Prostate gland (tissue), 2 donors: ENCODE measurements around the gene FAM151B. TPM values are rescaled to one million over a fixed set of nuclear protein-coding genes. Genes with fewer than 3 reads are reported as not detected.
"Not testable (repeated sequence)": the region's sequence is repeated elsewhere in the genome, so short reads cannot be mapped to it uniquely, and the experiment has no call there.

Experiments
- DNase-seq: peaks from one replicate; pipeline ENCODE4 v3.0.0-alpha.2; 2019; ENCODE audit warnings: low spot score
- H3K27ac ChIP-seq, 2 donors: fragments of 200-600 bp; sonication (generic); 2 replicates each; pipeline ENCODE4 v1.5.1; 2017 to 2019
- H3K27me3 ChIP-seq: fragments of 200-600 bp; sonication (generic); replicated peaks from 2 replicates; pipeline ENCODE4 v1.5.1; 2019; ENCODE audit not compliant: insufficient read depth
- H3K36me3 ChIP-seq, 2 donors: fragments of 200-600 bp; sonication (generic); 1 replicate in 1 of 2; 2 replicates in 1 of 2; pipeline versions ENCODE4 v1.5.1 to v1.8.1; 2017 to 2019
- H3K4me1 ChIP-seq: fragments of 200-600 bp; sonication (generic); replicated peaks from 2 replicates; pipeline ENCODE4 v1.5.1; 2019
- H3K4me3 ChIP-seq, 2 donors: fragments of 200-600 bp; sonication (generic); 2 replicates each; pipeline ENCODE4 v1.5.1; 2017 to 2019
- H3K9me3 ChIP-seq: fragments of 200-600 bp; sonication (generic); 2 replicates; pipeline ENCODE4 v1.5.1; 2017
- POLR2A ChIP-seq: fragments of 450-650 bp; IDR thresholded peaks from one replicate; pipeline ENCODE4 v1.6.1; 2016; ENCODE audit warnings: antibody characterized with exemption, mild to moderate bottlenecking
- POLR2AphosphoS5 ChIP-seq: sonication (generic); formaldehyde crosslinking; IDR thresholded peaks from one replicate; pipeline ENCODE4 v1.6.1; 2017; ENCODE audit warnings: antibody characterized with exemption
- WGBS: methylation state at CpG from one replicate; pipeline ENCODE4 v1.1.5; 2018; 5-methylcytosine and 5-hydroxymethylcytosine counted together
- intact Hi-C: fragments of 100-400 bp; cut with DNase I; formaldehyde crosslinking; loops from one replicate; pipeline ENCODE4 v1.14.2; 2022
- total RNA-seq, 2 donors: library from RNA; depleted of rRNA; stranded (reverse); fragments of >200 nt; gene quantifications; one replicate each; pipeline ENCODE4 v1.1.0, GENCODE V29; 2016
- TF ChIP-seq, protein P1 (sequence below), 4 experiments: fragments of 200-600 bp in 2 of 4; fragments of 450-650 bp in 2 of 4; sonication (generic) in 2 of 4; IDR thresholded peaks; 1 replicate in 3 of 4; 2 replicates in 1 of 4; pipeline ENCODE4 v1.5.1; 2016 to 2019; ENCODE audit warnings: antibody characterized with exemption in 4 of 4, mild to moderate bottlenecking in 2 of 4, moderate library complexity in 2 of 4

Gene FAM151B
- total RNA-seq, 2 donors from 2014 or later, result 3.2 to 3.3 TPM

DNA sequence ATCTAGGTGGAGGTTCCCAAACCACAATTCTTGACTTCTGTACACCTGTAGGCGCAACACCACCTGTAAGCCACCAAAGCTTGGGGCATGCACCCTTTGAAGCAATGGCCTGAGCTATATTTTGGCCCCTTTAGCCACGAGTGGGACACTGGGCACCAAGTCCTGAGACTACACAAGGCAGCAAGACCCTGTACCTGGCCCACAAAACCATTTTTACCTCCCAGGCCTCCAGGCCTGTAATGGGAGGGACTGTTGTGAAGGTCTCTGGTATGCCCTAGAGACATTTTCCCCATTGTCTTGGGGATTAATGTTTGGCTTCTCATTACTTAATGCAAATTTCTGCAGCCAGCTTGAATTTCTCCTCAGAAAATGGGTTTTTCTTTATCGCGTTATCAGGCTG, 24.6 kb upstream of the FAM151B start:
- no peaks in the 10 kb centered on the region for H3K36me3 ChIP-seq
- WGBS, result 96% methylated on average over 4 of the region's 4 CpGs
- TF ChIP-seq, protein P1, sequence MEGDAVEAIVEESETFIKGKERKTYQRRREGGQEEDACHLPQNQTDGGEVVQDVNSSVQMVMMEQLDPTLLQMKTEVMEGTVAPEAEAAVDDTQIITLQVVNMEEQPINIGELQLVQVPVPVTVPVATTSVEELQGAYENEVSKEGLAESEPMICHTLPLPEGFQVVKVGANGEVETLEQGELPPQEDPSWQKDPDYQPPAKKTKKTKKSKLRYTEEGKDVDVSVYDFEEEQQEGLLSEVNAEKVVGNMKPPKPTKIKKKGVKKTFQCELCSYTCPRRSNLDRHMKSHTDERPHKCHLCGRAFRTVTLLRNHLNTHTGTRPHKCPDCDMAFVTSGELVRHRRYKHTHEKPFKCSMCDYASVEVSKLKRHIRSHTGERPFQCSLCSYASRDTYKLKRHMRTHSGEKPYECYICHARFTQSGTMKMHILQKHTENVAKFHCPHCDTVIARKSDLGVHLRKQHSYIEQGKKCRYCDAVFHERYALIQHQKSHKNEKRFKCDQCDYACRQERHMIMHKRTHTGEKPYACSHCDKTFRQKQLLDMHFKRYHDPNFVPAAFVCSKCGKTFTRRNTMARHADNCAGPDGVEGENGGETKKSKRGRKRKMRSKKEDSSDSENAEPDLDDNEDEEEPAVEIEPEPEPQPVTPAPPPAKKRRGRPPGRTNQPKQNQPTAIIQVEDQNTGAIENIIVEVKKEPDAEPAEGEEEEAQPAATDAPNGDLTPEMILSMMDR (IDR thresholded peaks at IDR 0.05), result no peak
- TF ChIP-seq POLR2A (no peak), POLR2AphosphoS5 (no peak)
- H3K4me1 ChIP-seq, result no peaks in the 10 kb centered on the region
- H3K4me3 ChIP-seq, result no peak overlapping the region
- no peak overlapping the region for H3K27ac ChIP-seq
- H3K9me3 ChIP-seq, result no peaks in the 10 kb centered on the region
- no peaks in the 10 kb centered on the region for H3K27me3 ChIP-seq
- intact Hi-C loops, result no loop called here
- DNase-seq, result no peak

DNA sequence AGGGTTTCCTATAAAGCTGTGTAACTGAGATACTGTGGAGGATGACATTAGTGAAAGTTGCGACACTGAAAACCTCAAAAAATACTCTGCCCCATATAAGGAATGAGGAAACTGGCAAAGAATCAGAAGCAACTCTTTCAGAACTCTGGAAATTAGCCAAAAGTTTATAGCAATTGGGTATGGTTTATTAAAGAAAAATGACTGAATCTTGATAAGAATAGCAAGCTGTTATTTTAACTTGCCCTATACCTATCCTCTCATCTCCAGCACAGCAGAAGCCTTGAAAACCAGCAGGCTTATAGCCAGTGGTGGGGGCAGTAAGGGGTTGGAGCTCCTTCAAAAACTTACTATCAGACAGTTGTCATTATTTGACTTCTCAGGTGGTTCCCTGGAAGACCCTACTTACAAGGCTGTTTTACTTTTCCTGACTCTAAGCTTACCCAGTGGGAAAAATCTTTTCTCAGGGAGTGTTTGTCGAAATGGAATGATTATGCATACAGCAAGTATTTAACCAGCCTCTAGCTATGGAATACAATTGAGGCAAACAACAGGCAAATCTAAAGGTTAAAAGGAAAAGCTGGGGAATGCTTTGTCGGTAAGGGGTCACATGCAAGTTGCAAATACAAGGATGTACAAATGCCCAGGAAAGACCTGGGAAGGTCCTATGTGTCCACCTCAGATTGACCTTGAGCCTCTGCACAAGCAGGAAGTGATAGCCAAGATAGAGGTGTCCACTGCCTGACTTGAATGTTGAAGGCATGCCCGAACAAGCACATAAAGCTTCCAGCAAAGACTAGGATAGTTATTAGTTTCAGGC, 21.0 kb upstream of the FAM151B start:
- no peaks in the 10 kb centered on the region for H3K36me3 ChIP-seq

DNA sequence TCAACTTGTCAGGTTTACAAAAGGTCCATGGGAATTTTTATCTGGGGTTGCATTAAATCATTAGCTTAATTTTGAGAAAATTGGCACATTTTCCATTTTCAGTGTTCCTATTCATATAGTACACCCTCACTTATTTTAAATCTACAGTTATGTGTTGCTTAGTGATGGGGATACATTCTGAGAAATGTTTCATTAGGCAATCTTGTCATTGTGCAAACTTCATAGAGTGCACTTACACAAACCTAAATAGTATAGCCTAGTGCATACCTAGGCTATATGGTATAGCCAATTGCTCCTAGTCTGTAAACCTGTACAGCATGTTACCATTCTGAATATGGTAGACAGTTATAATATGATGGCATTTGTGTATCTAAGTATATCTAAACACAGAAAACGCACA, 19.8 kb upstream of the FAM151B start:
- H3K27ac ChIP-seq, result no peak overlapping the region
- TF ChIP-seq, protein P1 (IDR thresholded peaks at IDR 0.05), result no peak
- TF ChIP-seq POLR2AphosphoS5, result no peak
- no peak for TF ChIP-seq POLR2A
- no peak for DNase-seq
- intact Hi-C loops, result no loop called here
- H3K36me3 ChIP-seq, result no peaks in the 10 kb centered on the region
- WGBS, result 97% methylated on average over 1 of the region's 1 CpG
- H3K4me1 ChIP-seq, result no peaks in the 10 kb centered on the region
- no peak overlapping the region for H3K4me3 ChIP-seq
- H3K27me3 ChIP-seq, result no peaks in the 10 kb centered on the region
- no peaks in the 10 kb centered on the region for H3K9me3 ChIP-seq

More for the DNA sequence above, 21.0 kb upstream of the FAM151B start:
- 73% methylated on average over 4 of the region's 4 CpGs for WGBS
- DNase-seq, result no peak
- Histone ChIP-seq H3K4me1 (no peaks in the 10 kb centered on the region), H3K9me3 (no peaks in the 10 kb centered on the region), H3K4me3 (no peak overlapping the region), H3K27ac (no peak overlapping the region), H3K27me3 (no peaks in the 10 kb centered on the region)
- intact Hi-C loops, result no loop called here
- TF ChIP-seq, protein P1 (IDR thresholded peaks at IDR 0.05), result no peak
- TF ChIP-seq POLR2A (no peak), POLR2AphosphoS5 (no peak)

DNA sequence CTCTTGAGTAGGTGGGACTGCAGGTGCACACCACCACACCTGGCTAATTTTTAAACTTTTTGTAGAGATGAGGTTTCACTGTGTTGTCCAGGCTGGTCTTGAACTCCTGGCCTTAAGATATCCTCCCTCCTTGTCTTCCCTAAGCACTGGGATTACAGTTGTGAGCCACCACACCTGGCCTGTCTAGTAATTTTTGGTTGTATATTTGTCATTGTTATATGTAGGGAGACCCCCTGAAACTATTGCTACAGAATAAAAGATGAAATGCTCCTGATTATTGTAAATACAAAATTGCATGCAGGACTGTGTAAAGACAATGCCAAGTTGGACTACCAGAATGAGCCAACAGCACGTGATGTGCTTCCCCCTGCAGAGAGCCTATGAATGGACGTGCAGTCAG, 17.3 kb upstream of the FAM151B start:
- intact Hi-C loops, DNase-seq, H3K9me3 ChIP-seq, H3K4me1 ChIP-seq, H3K27ac ChIP-seq, H3K4me3 ChIP-seq, H3K27me3 ChIP-seq, H3K36me3 ChIP-seq: not testable (repeated sequence)
- WGBS, result 91% methylated on average over 2 of the region's 2 CpGs

DNA sequence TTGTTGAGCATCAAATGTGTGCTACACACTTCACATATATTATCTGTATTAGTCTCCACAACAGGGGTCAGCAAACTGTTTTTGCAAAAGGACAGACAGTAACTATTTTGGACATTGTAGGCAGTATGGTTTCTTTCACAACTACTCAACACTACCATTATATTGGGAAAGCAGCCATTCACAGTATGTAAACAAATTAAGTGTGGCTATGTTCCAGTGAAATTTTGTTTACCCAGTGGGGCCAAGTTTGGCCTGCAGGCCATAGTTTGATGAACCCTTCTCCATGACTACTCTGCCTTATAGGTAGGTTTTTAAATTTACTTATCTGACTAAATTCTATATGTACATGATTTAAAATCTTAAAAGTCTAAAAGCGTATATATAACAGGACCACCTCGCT, 13.0 kb upstream of the FAM151B start:
- intact Hi-C loops, result no loop called here
- H3K36me3 ChIP-seq, result no peaks in the 10 kb centered on the region
- WGBS, result 100% methylated on average over 2 of the region's 2 CpGs

More for the DNA sequence above, 13.0 kb upstream of the FAM151B start:
- H3K27me3 ChIP-seq, result no peaks in the 10 kb centered on the region
- H3K4me3 ChIP-seq, result no peak overlapping the region
- no peak for DNase-seq
- H3K4me1 ChIP-seq, result no peaks in the 10 kb centered on the region
- TF ChIP-seq, protein P1 (IDR thresholded peaks at IDR 0.05), result no peak
- TF ChIP-seq POLR2A, result no peak
- TF ChIP-seq POLR2AphosphoS5, result no peak
- no peaks in the 10 kb centered on the region for H3K9me3 ChIP-seq
- no peak overlapping the region for H3K27ac ChIP-seq
